Forelimb muscle (tissue), 1 donor: Measurements from ENCODE around the gene SYNE1. TPM values are rescaled to one million over a fixed set of nuclear protein-coding genes. Genes with fewer than 3 reads are reported as not detected.
"Not testable (repeated sequence)": the region's sequence is repeated elsewhere in the genome, so short reads cannot be mapped to it uniquely, and the experiment has no call there.

Experiments used
- DNase-seq: peaks from one replicate; pipeline ENCODE4 v3.0.0-alpha.2; 2013; ENCODE audit warnings: low read depth
- polyA plus RNA-seq: library from polyadenylated mRNA; unstranded; fragments of 120-200 nt; gene quantifications from one replicate; pipeline ENCODE4 v1.2.1, GENCODE V29; 2013; ENCODE audit not compliant: insufficient read length

SYNE1 gene
- polyA plus RNA-seq, 1 donor, result 97.1 TPM

GRCh38 chr6:152566103-152566875, 70.9 kb downstream of the SYNE1 start:
- DNase-seq, result no peak

DNA sequence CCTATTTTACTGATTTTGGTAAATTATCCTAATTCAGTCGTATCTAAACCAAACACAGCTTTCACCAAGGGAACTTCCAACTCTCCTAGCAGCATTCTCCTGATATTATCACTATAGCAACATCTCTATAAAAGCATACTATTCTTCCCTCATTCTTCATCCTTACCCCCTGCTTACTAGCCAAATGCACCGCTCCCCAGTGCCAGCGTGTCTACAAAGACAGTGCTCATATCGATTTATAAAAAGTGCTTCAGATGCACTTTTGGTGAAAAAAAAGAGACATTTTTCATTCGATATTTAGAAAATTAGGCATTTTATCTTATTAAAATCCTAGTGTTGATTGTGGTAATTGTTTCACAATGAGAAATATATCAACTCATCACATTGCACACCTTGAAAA, 74.0 kb downstream of the SYNE1 start:
- DNase-seq, result no peak

GRCh38 chr6:152558798-152559197, 78.4 kb downstream of the SYNE1 start:
- DNase-seq, result not testable (repeated sequence)

DNA sequence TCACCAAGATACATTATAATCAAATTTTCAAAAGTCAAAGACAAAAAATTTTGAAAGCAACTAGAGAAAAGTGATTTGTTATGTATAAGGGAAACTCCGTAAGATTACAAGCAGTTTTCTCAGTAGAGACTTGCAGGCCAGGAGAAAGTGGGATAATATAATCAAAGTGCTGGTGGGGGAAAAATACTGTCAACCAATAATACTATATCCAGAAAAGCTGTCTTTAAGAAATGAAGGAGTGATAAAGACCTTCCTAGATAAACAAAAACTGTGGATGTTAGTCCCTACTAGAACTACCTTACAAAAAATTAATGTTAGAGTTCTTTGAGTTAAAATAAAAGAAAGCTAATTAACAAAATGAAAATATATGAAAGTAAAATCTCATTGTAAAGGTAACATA, 79.7 kb downstream of the SYNE1 start:
- no peak for DNase-seq

DNA sequence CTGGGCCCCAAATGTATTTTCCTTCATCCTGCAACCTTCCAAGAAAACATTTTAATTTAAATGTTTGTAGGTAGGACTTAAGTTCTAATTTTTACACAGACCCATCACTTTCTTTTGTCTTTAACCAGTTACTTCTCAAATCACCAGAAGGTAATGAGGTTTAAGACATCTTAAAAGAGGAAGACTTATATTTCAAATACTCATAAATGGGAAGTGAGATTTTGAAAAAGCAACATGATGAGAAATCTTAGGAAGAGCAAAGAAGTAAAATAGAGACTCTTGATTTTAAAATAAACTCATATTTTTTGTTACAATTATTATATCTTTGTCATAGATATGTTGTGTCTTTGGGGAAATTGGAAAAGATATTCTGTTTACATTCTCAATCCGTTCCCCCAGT, 82.3 kb downstream of the SYNE1 start:
- no peak for DNase-seq

- DNase-seq, result peak; percentile 35
These were observed 84.4 kb downstream of the SYNE1 start for GRCh38 chr6:152552616-152553209.

GRCh38 chr6:152543519-152543918, 93.6 kb downstream of the SYNE1 start:
- no peak for DNase-seq

DNA sequence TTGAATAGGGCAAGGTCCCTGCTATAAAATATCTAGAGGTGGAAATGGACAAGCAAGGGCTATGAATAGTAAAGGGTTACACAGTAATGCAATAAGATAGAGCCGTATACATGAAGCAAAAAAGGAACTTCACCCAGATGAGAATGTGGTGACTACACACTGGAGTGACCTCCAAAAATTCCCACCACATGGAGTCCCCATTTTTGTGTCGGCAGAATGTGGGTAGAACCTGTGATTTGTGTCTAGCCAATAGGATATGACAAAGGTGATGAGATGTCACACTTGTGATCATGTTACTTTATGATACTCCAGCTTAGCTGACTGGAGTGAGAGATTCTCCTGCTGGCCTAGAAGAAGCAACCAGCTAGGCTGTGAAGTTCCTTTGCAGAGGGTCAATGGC, 96.8 kb downstream of the SYNE1 start:
- DNase-seq, result no peak

DNA sequence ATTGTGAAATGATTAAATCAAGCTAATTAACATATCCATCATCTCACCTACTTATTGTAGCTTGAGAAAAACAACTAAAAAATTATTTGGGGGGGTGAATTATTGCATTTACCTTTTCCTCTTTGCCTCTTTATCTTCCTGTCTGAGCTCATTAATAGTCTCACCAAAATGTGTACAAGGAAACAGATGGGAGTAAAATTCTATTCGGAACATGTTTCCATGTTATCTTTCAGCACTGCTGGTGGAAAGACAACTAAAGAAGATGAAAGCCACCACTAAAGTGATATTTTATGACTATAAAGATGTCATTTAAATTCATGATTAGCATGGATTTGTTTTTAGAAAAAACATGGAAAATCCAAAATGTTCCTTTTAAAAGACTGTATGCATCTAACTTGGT, 102.6 kb downstream of the SYNE1 start:
- DNase-seq, result no peak

- no peak for DNase-seq
These were observed 104.4 kb downstream of the SYNE1 start for GRCh38 chr6:152532556-152533422.

GRCh38 chr6:152531659-152532058, 105.5 kb downstream of the SYNE1 start:
- DNase-seq, result no peak

GRCh38 chr6:152529369-152529768, 107.8 kb downstream of the SYNE1 start:
- no peak for DNase-seq

- not testable (repeated sequence) for DNase-seq
These were observed 123.0 kb downstream of the SYNE1 start for GRCh38 chr6:152514120-152514519.

DNA sequence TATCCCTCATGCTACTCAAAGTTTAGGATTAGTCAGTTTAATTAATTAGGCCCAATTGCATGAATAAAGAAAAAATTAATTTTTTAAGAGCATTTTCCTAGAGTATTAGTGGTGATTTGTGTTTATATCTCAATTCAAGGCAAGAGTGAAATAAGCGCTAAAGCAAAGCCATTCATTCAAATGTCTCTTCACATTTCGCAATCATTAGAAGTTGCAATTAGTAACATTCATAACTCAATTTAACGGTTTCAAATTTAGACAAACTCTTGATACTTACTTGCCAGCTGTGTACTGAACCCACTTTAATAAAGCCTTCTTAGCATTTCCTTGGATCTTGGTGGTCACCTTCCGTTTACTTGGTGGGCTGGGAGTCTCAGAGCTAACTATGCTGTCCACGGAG, 127.2 kb downstream of the SYNE1 start:
- no peak for DNase-seq

- DNase-seq, result no peak
These were observed 128.7 kb downstream of the SYNE1 start for GRCh38 chr6:152508477-152508876.

DNA sequence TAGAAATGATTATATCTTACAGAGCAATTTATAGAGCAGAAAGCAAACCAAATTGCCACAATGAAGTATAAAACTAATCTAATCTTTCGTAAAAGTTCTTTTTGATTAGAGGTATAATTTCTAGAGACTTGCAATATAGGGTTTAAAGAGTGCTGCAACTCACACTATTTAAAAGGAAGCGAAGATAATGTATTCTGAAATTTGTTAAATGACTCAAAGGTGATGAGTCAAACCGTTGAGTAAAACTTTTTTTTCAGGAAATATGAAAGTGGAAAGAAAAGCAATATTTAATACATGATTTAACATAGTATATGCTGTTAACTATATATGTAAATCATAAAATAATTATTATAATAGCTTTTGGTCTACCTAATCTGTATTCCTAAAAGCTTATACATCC, 133.6 kb downstream of the SYNE1 start:
- DNase-seq, result no peak

DNA sequence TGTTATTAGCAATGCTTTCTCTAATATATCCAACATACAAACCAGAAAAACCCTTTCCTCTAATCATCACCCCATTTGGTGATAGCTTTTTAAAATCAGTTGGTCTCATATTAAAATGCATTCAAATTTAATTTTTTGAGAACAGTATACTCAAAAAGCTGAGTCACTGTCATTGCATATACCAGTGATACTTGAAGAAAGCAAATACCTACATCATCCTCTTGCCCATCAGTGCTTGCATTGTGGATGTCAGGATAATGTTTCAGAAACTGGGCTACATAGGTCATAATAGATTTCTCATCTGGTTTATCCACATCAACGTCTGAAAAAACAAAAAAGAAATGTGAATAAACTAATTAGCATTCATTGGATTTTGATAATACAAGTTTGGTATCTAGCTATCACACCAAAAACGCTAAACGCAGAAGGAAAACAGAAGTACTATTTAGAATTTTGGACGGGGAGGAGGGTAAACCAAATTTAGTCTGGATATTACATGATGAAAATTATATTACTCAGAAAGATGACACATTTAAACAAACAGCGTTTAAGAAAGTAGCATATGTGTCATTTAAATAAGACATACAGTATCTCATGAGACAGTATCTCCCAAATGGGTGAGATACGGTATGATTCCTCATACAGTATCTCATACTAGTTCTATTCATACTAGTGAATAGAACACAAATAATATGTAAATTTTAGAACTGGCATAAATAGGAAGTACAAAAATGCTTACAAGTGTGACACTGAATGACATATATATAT, 134.6 kb downstream of the SYNE1 start:
- no peak for DNase-seq

- no peak for DNase-seq
These were observed 137.2 kb downstream of the SYNE1 start for GRCh38 chr6:152499931-152500330.

- no peak for DNase-seq
These were observed 140.4 kb downstream of the SYNE1 start for GRCh38 chr6:152496731-152497130.

GRCh38 chr6:152495456-152495855, 141.7 kb downstream of the SYNE1 start:
- not testable (repeated sequence) for DNase-seq

GRCh38 chr6:152492281-152492680, 144.9 kb downstream of the SYNE1 start:
- not testable (repeated sequence) for DNase-seq

DNA sequence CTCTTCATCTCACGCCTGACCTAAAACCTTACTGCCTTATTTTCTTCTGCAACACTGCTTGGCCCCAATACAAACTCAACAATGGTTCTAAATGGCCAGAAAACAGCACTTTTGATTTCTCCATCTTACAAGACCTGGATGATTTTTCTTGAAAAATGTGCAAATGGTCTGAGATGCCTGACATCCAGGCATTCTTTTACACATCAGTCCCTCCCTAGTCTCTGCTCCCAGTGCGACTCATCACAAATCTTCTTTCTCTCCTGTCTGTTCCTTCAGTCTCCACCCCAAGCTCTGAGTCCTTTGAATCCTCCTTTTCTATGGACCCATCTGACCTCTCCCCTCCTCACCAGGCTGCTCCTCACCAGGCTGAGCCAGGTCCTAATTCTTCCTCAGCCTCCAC, 145.7 kb downstream of the SYNE1 start:
- not testable (repeated sequence) for DNase-seq
